IMR-90 (cell line): ENCODE measurements around the gene RFX2. TPM values are rescaled to one million over a fixed set of nuclear protein-coding genes. Genes with fewer than 3 reads are reported as not detected.

Experiments
- ATAC-seq: fragments of 200-7000 bp; cut with Tn5 transposase; 2 replicates; pipeline ENCODE4 v1.9.1; 2020; ENCODE audit warnings: low read depth, mild to moderate bottlenecking, moderate library complexity
- BruUV-seq: library from RNA; stranded (reverse); fragments of 400-500 nt; replicated peaks from 2 replicates; lab custom pipeline; 2021; lab: Mats Ljungman, UMichigan
- CTCF ChIA-PET: fragments of 300-600 bp; formaldehyde crosslinking; extraction: SDS; loops from one replicate; lab custom pipeline; 2021; ENCODE audit warnings: antibody characterized with exemption; lab: Yijun Ruan, JAX
- POLR2A ChIA-PET: fragments of 300-600 bp; sonication (Branson Sonifier 250); formaldehyde crosslinking; loops from one replicate; lab custom pipeline; 2022; ENCODE audit warnings: antibody characterized with exemption; ENCODE audit not compliant: unreplicated experiment; lab: Charles Lee
- DNase-seq: peaks from one replicate; pipeline ENCODE4 v3.0.0; 2013
- H2AFZ ChIP-seq: replicated peaks from 2 replicates; pipeline ENCODE3; 2013; ENCODE audit warnings: low read length, mild to moderate bottlenecking; ENCODE audit not compliant: poor library complexity
- H2AK5ac ChIP-seq: 2 replicates; pipeline ENCODE4 v1.6.1; 2013; ENCODE audit warnings: low read depth, low read length, inconsistent platforms
- H2AK9ac ChIP-seq: replicated peaks from 2 replicates; pipeline ENCODE3; 2013; ENCODE audit warnings: mild to moderate bottlenecking, low read depth, low read length, moderate library complexity; ENCODE audit not compliant: poor library complexity
- H2BK120ac ChIP-seq: 2 replicates; pipeline ENCODE4 v1.6.1; 2013; ENCODE audit warnings: low read depth, low read length, inconsistent platforms
- H2BK15ac ChIP-seq: 3 replicates; pipeline ENCODE4 v1.6.1; 2013; ENCODE audit warnings: low read depth, low read length, inconsistent platforms
- H2BK20ac ChIP-seq: 2 replicates; pipeline ENCODE4 v1.6.1; 2013; ENCODE audit warnings: low read depth, mild to moderate bottlenecking, inconsistent platforms, low read length, moderate library complexity
- H2BK5ac ChIP-seq: 2 replicates; pipeline ENCODE4 v1.6.1; 2013; ENCODE audit warnings: mild to moderate bottlenecking, low read depth, low read length, inconsistent platforms; ENCODE audit not compliant: poor library complexity, severe bottlenecking
- H3K14ac ChIP-seq: replicated peaks from 2 replicates; pipeline ENCODE4 v1.6.1; 2013; ENCODE audit warnings: low read depth, low read length, inconsistent platforms
- H3K18ac ChIP-seq: 2 replicates; pipeline ENCODE4 v1.6.1; 2013; ENCODE audit warnings: low read depth, low read length, control low read depth
- H3K23ac ChIP-seq: 2 replicates; pipeline ENCODE4 v1.6.1; 2013; ENCODE audit warnings: low read depth, low read length, inconsistent platforms
- H3K27ac ChIP-seq: 2 replicates; pipeline ENCODE4 v1.5.1; 2013; ENCODE audit warnings: mild to moderate bottlenecking, control low read depth, low read length; ENCODE audit not compliant: insufficient read depth
- H3K27me3 ChIP-seq: 2 replicates; pipeline ENCODE4 v1.6.1; 2013; ENCODE audit warnings: low read length; ENCODE audit not compliant: control insufficient read depth, insufficient read depth
- H3K36me3 ChIP-seq: 2 replicates; pipeline ENCODE4 v1.6.1; 2013; ENCODE audit warnings: low read length, mixed read lengths; ENCODE audit not compliant: control insufficient read depth, insufficient read depth
- H3K4ac ChIP-seq: 2 replicates; pipeline ENCODE4 v1.6.1; 2013; ENCODE audit warnings: low read depth, low read length, inconsistent platforms
- H3K4me1 ChIP-seq: 2 replicates; pipeline ENCODE4 v1.6.1; 2013; ENCODE audit warnings: low read length, mixed read lengths; ENCODE audit not compliant: control insufficient read depth, insufficient read depth
- H3K4me2 ChIP-seq: 2 replicates; pipeline ENCODE4 v1.6.1; 2013; ENCODE audit warnings: low read depth, mild to moderate bottlenecking, control low read depth, low read length, moderate library complexity
- H3K4me3 ChIP-seq: 2 replicates; pipeline ENCODE4 v1.5.1; 2013; ENCODE audit warnings: low read depth, mild to moderate bottlenecking, control low read depth, low read length, moderate library complexity; ENCODE audit not compliant: insufficient read depth
- H3K56ac ChIP-seq: 2 replicates; pipeline ENCODE4 v1.6.1; 2013; ENCODE audit warnings: low read length, inconsistent platforms; ENCODE audit not compliant: insufficient read depth; ENCODE audit errors: extremely low read depth
- H3K79me1 ChIP-seq, 2 experiments: 2 replicates each; pipeline ENCODE4 v1.6.1; 2013; ENCODE audit warnings: low read length in 2 of 2, inconsistent platforms in 1 of 2, low read depth in 1 of 2
- H3K9ac ChIP-seq: 2 replicates; pipeline ENCODE4 v1.6.1; 2013; ENCODE audit warnings: low read depth, low read length, control low read depth
- H3K9me1 ChIP-seq: 2 replicates; pipeline ENCODE4 v1.6.1; 2013; ENCODE audit warnings: low read length, inconsistent platforms; ENCODE audit not compliant: insufficient read depth
- H3K9me3 ChIP-seq: 2 replicates; pipeline ENCODE4 v1.6.1; 2013; ENCODE audit warnings: low read length; ENCODE audit not compliant: control insufficient read depth, insufficient read depth
- H4K20me1 ChIP-seq: 2 replicates; pipeline ENCODE4 v1.6.1; 2013; ENCODE audit warnings: low read length, inconsistent platforms; ENCODE audit not compliant: insufficient read depth
- H4K5ac ChIP-seq: 2 replicates; pipeline ENCODE4 v1.6.1; 2013; ENCODE audit warnings: mild to moderate bottlenecking, low read depth, low read length, control low read depth
- H4K8ac ChIP-seq, 2 experiments: 2 replicates each; pipeline ENCODE4 v1.6.1; 2013; ENCODE audit warnings: low read depth in 2 of 2, low read length in 2 of 2, control low read depth in 1 of 2, inconsistent platforms in 1 of 2
- H4K91ac ChIP-seq: 2 replicates; pipeline ENCODE4 v1.6.1; 2013; ENCODE audit warnings: low read depth, low read length, inconsistent platforms; ENCODE audit not compliant: insufficient read depth
- CEBPB ChIP-seq: IDR thresholded peaks from 2 replicates; pipeline ENCODE4 v1.6.1; 2012; ENCODE audit warnings: low read depth, low read length, improper control_type of control experiment
- CHD1 ChIP-seq: IDR thresholded peaks from 2 replicates; pipeline ENCODE4 v1.6.1; 2012; ENCODE audit warnings: low read depth, low read length, improper control_type of control experiment
- ELK1 ChIP-seq: fragments of 150-350 bp; IDR thresholded peaks from 2 replicates; pipeline ENCODE4 v1.6.1; 2016; ENCODE audit warnings: low read depth, mild to moderate bottlenecking, low read length, moderate library complexity, borderline replicate concordance
- FOS ChIP-seq: fragments of 150-350 bp; IDR thresholded peaks from 2 replicates; pipeline ENCODE4 v1.6.1; 2016; ENCODE audit warnings: low read depth, low read length
- MAZ ChIP-seq: IDR thresholded peaks from 2 replicates; pipeline ENCODE4 v1.6.1; 2012; ENCODE audit warnings: low read depth, mild to moderate bottlenecking, low read length, improper control_type of control experiment, moderate library complexity, borderline replicate concordance
- MXI1 ChIP-seq: IDR thresholded peaks from 2 replicates; pipeline ENCODE4 v1.6.1; 2012; ENCODE audit warnings: low read depth, mild to moderate bottlenecking, low read length, moderate library complexity, borderline replicate concordance
- NFE2L2 ChIP-seq: fragments of 150-350 bp; IDR thresholded peaks from 2 replicates; pipeline ENCODE4 v1.6.1; 2016; ENCODE audit warnings: low read depth, mild to moderate bottlenecking, low read length
- POLR2A ChIP-seq: IDR thresholded peaks from 2 replicates; pipeline ENCODE4 v1.6.1; 2012; ENCODE audit warnings: mild to moderate bottlenecking, low read depth, low read length
- RAD21 ChIP-seq: IDR thresholded peaks from 2 replicates; pipeline ENCODE4 v1.6.1; 2012; ENCODE audit warnings: low read length, improper control_type of control experiment
- RFX5 ChIP-seq: IDR thresholded peaks from 2 replicates; pipeline ENCODE4 v1.8.0; 2012; ENCODE audit warnings: low read depth, mild to moderate bottlenecking, low read length, moderate library complexity
- SMC3 ChIP-seq: fragments of 150-350 bp; IDR thresholded peaks from 2 replicates; pipeline ENCODE4 v1.6.1; 2016; ENCODE audit warnings: low read depth, mild to moderate bottlenecking, antibody characterized with exemption, low read length, moderate library complexity
- WGBS, 2 experiments: methylation state at CpG; one replicate each; pipeline versions ENCODE4 v1.1.5 to v1.1.7; 2013; ENCODE audit warnings: missing lambda C conversion rate in 2 of 2; ENCODE audit not compliant: insufficient read length in 1 of 2; ENCODE audit errors: extremely low coverage in 2 of 2; 5-methylcytosine and 5-hydroxymethylcytosine counted together
- dilution Hi-C: fragments of 300-500 bp; cut with HindIII; formaldehyde crosslinking; loops from one replicate; pipeline ENCODE4 v1.14.3; 2018; ENCODE audit warnings: low sequenced_read_pairs; ENCODE audit not compliant: unreplicated experiment
- in situ Hi-C: fragments of 300-500 bp; cut with MboI; formaldehyde crosslinking; loops from 3 replicates; pipeline ENCODE4 v1.14.3; 2019; ENCODE audit warnings: low sequenced_read_pairs, inconsistent platforms, mixed read lengths
- intact Hi-C: fragments of 100-400 bp; cut with micrococcal nuclease; formaldehyde crosslinking; loops from 2 replicates; pipeline ENCODE4 v1.10.0; 2022
- polyA plus RNA-seq, 3 experiments: library from polyadenylated mRNA; depleted of rRNA; stranded (reverse); fragments of >200 nt; gene quantifications; 2 replicates each; pipeline ENCODE4 v1.2.3, GENCODE V29; 2012; ENCODE audit warnings: low replicate concordance in 1 of 3
- total RNA-seq: library from RNA; depleted of rRNA; stranded (reverse); fragments of >200 nt; gene quantifications from 2 replicates; pipeline ENCODE4 v1.2.3, GENCODE V29; 2012
- TF ChIP-seq, protein P1 (sequence below): fragments of 150-350 bp; IDR thresholded peaks from 2 replicates; pipeline ENCODE4 v1.6.1; 2017; ENCODE audit warnings: mild to moderate bottlenecking, antibody characterized with exemption, low read length, low read depth

The RFX2 gene
- total and polyA plus RNA-seq, 2 of the 4 experiments (the other 2 are of a cell fraction): 2.2 to 4.9 TPM

DNA sequence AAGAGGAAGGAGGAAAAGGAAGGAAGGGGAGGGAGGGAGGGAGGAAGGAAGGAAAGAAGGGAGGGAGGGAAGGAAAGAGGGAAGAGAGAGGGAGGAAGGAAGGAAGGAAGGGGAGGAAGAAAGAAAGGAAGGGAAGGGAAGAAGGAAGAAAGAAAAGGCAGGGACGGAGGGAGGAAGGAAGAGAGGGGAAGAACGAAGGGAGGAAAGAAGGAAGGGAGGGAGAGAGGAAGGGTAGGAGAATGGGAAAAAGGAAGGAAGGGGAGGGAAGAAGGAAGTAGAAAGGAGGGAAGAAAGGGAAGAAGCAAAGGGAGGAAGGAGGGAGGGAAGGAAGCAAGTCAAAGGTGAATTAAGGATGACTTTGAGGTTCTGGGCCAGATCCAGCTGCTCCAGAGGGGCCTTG, 28.2 kb upstream of the RFX2 start:
- H3K4me2 ChIP-seq: no peak overlapping the region
- no peak overlapping the region for H3K23ac ChIP-seq
- H3K9me1 ChIP-seq: no peaks in the 10 kb centered on the region
- no peak overlapping the region for H4K8ac ChIP-seq
- in situ Hi-C loops (loop anchor here (25.0 kb wide), 1 partner anchor 724 kb away; no protein-coding TSS in a partner anchor), intact Hi-C loops (no loop called here), dilution Hi-C loops (no loop called here)
- no peaks in the 10 kb centered on the region; the same call in 1 of the 2 replicates for H3K9me3 ChIP-seq
- H2BK120ac ChIP-seq: no peak overlapping the region
- H2AFZ ChIP-seq: no peak overlapping the region
- no peak for DNase-seq
- no peak overlapping the region for H2BK15ac ChIP-seq
- no peak overlapping the region for H3K56ac ChIP-seq
- no peak overlapping the region for H2BK20ac ChIP-seq
- ATAC-seq: no peak
- H3K27me3 ChIP-seq: 0 out of 2 replicates have a peak, but pooled peaks cover 2% of the 10 kb centered on the region
- no peaks in the 10 kb centered on the region for H3K79me1 ChIP-seq
- H3K36me3 ChIP-seq: no peaks in the 10 kb centered on the region
- no peak overlapping the region for H4K5ac ChIP-seq
- no TSS peak for BruUV-seq
- TF ChIP-seq MAZ (no peak), POLR2A (no peak), CEBPB (no peak), MXI1 (no peak), RAD21 (no peak), FOS (no peak), SMC3 (no peak), RFX5 (no peak), CHD1 (no peak), ELK1 (no peak), NFE2L2 (no peak)
- TF ChIP-seq, protein P1, sequence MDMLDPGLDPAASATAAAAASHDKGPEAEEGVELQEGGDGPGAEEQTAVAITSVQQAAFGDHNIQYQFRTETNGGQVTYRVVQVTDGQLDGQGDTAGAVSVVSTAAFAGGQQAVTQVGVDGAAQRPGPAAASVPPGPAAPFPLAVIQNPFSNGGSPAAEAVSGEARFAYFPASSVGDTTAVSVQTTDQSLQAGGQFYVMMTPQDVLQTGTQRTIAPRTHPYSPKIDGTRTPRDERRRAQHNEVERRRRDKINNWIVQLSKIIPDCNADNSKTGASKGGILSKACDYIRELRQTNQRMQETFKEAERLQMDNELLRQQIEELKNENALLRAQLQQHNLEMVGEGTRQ: no peak
- 75% methylated on average over 1 to 2 of the region's 2 CpGs for WGBS, 2 experiments
- H3K4me3 ChIP-seq: no peak overlapping the region
- H3K4me1 ChIP-seq: peaks cover 3% of the 10 kb centered on the region; the same call in 1 of the 2 replicates
- no peak overlapping the region for H3K27ac ChIP-seq
- no peak overlapping the region for H2AK5ac ChIP-seq
- H3K9ac ChIP-seq: no peak overlapping the region
- H2BK5ac ChIP-seq: no peak overlapping the region
- POLR2A ChIA-PET: no interaction called here
- H4K20me1 ChIP-seq: no peaks in the 10 kb centered on the region
- H3K18ac ChIP-seq: no peak overlapping the region
- no peak overlapping the region for H2AK9ac ChIP-seq
- H4K91ac ChIP-seq: no peak overlapping the region
- CTCF ChIA-PET: no interaction called here
- H3K14ac ChIP-seq: no peak overlapping the region
- H3K4ac ChIP-seq: no peak overlapping the region
